H1 (cell line): ENCODE results near the gene LAPTM4A. TPM values are rescaled to one million over a fixed set of nuclear protein-coding genes. Genes with fewer than 3 reads are reported as not detected.

Experiments used
- CTCF ChIA-PET: fragments of 300-600 bp; sonication (Branson Sonifier 250); formaldehyde crosslinking; loops from one replicate; lab custom pipeline; 2021; ENCODE audit not compliant: partially characterized antibody; lab: Charles Lee
- POLR2A ChIA-PET: fragments of 300-600 bp; sonication (Branson Sonifier 250); formaldehyde crosslinking; loops from one replicate; lab custom pipeline; 2021; ENCODE audit warnings: inconsistent platforms; ENCODE audit not compliant: partially characterized antibody; lab: Charles Lee
- DNase-seq, 2 experiments: peaks; one replicate each; pipeline versions ENCODE4 v3.0.0 to v3.0.0-alpha.2; 2010 to 2022; ENCODE audit warnings: low spot score in 2 of 2, low read depth in 1 of 2, mixed read lengths in 1 of 2
- FAIRE-seq: peaks from 2 replicates; lab custom pipeline; 2011; peaks lifted over from hg19 to GRCh38; lab: Jason Lieb, UNC
- H2AFZ ChIP-seq: 2 replicates; pipeline ENCODE4 v1.8.1; 2012; ENCODE audit warnings: low read length, inconsistent platforms
- H2AK5ac ChIP-seq: 2 replicates; pipeline ENCODE4 v1.6.1; 2013; ENCODE audit warnings: low read depth, low read length
- H2BK120ac ChIP-seq: replicated peaks from 2 replicates; pipeline ENCODE3; 2013; ENCODE audit warnings: low read depth, low read length, inconsistent platforms
- H2BK12ac ChIP-seq: 2 replicates; pipeline ENCODE4 v1.6.1; 2013; ENCODE audit warnings: low read depth, low read length
- H2BK15ac ChIP-seq: 2 replicates; pipeline ENCODE4 v1.6.1; 2013; ENCODE audit warnings: low read length
- H2BK20ac ChIP-seq: 2 replicates; pipeline ENCODE4 v1.6.1; 2013; ENCODE audit warnings: low read length
- H2BK5ac ChIP-seq: 2 replicates; pipeline ENCODE4 v1.6.1; 2013; ENCODE audit warnings: low read depth, low read length
- H3K14ac ChIP-seq: 2 replicates; pipeline ENCODE4 v1.6.1; 2013; ENCODE audit warnings: inconsistent platforms; ENCODE audit not compliant: insufficient read length
- H3K18ac ChIP-seq: 2 replicates; pipeline ENCODE4 v1.6.1; 2013; ENCODE audit warnings: low read length; ENCODE audit errors: extremely low read depth
- H3K23ac ChIP-seq: 2 replicates; pipeline ENCODE4 v1.6.1; 2013; ENCODE audit warnings: inconsistent platforms; ENCODE audit not compliant: insufficient read length
- H3K23me2 ChIP-seq: 2 replicates; pipeline ENCODE4 v1.6.1; 2013; ENCODE audit warnings: low read depth, low read length
- H3K27ac ChIP-seq: 2 replicates; pipeline ENCODE4 v1.6.1; 2011; ENCODE audit warnings: low read depth, low read length, inconsistent platforms
- H3K27me3 ChIP-seq, 4 experiments: replicated peaks in 1 of 4; 1 replicate in 1 of 4; 2 replicates in 3 of 4; pipeline versions ENCODE4 v1.6.1 to v1.8.1; 2011 to 2013; ENCODE audit warnings: low read length in 3 of 4, mild to moderate bottlenecking in 3 of 4, inconsistent platforms in 2 of 4, mixed read lengths in 2 of 4, moderate library complexity in 1 of 4; ENCODE audit not compliant: control insufficient read depth in 3 of 4, insufficient read depth in 3 of 4; ENCODE audit errors: extremely low read depth in 1 of 4
- H3K36me3 ChIP-seq, 4 experiments: 2 replicates each; pipeline versions ENCODE4 v1.6.1 to v1.8.1; 2011 to 2013; ENCODE audit warnings: mild to moderate bottlenecking in 4 of 4, low read length in 3 of 4, moderate library complexity in 2 of 4, control low read depth in 1 of 4, inconsistent platforms in 1 of 4; ENCODE audit not compliant: insufficient read depth in 4 of 4, control insufficient read depth in 2 of 4
- H3K4ac ChIP-seq: replicated peaks from 2 replicates; pipeline ENCODE3; 2013; ENCODE audit warnings: low read length, low read depth, mixed read lengths, inconsistent platforms; ENCODE audit not compliant: insufficient read length
- H3K4me1 ChIP-seq, 4 experiments: replicated peaks in 1 of 4; 1 replicate in 1 of 4; 2 replicates in 3 of 4; pipeline versions ENCODE4 v1.6.1 to v1.8.1; 2011 to 2013; ENCODE audit warnings: low read length in 3 of 4, inconsistent platforms in 2 of 4, mixed read lengths in 1 of 4; ENCODE audit not compliant: insufficient read depth in 4 of 4, control insufficient read depth in 3 of 4
- H3K4me2 ChIP-seq, 2 experiments: 2 replicates each; pipeline versions ENCODE4 v1.6.1 to v1.8.1; 2011 to 2013; ENCODE audit warnings: low read depth in 2 of 2, low read length in 2 of 2, control low read depth in 1 of 2, inconsistent platforms in 1 of 2, mild to moderate bottlenecking in 1 of 2; ENCODE audit not compliant: insufficient read depth in 1 of 2
- H3K4me3 ChIP-seq, 4 experiments: fragments of 200-600, 300-600 bp in 1 of 4; sonication (generic), shearing (Covaris generic), sonication (Bioruptor Twin) in 1 of 4; 2 replicates each; pipeline versions ENCODE4 v1.5.1 to v1.8.1; 2011 to 2016; ENCODE audit warnings: low read length in 4 of 4, low read depth in 3 of 4, control low read depth in 2 of 4, inconsistent platforms in 2 of 4, mild to moderate bottlenecking in 2 of 4, mixed read lengths in 1 of 4, moderate library complexity in 1 of 4; ENCODE audit not compliant: insufficient read depth in 2 of 4; ENCODE audit errors: extremely low read depth in 1 of 4
- H3K56ac ChIP-seq: replicated peaks from 2 replicates; pipeline ENCODE3; 2013; ENCODE audit warnings: low read depth, mild to moderate bottlenecking, mixed read lengths, low read length, inconsistent platforms; ENCODE audit not compliant: insufficient read length
- H3K79me1 ChIP-seq: 2 replicates; pipeline ENCODE4 v1.6.1; 2013; ENCODE audit warnings: low read depth, low read length, control low read depth
- H3K79me2 ChIP-seq, 2 experiments: 2 replicates each; pipeline versions ENCODE4 v1.6.1 to v1.8.1; 2012 to 2013; ENCODE audit warnings: low read length in 2 of 2, mild to moderate bottlenecking in 2 of 2, inconsistent platforms in 1 of 2; ENCODE audit not compliant: insufficient read depth in 2 of 2, control insufficient read depth in 1 of 2
- H3K9ac ChIP-seq, 4 experiments: replicated peaks in 1 of 4; 1 replicate in 1 of 4; 2 replicates in 3 of 4; pipeline versions ENCODE4 v1.6.1 to v1.8.1; 2011 to 2013; ENCODE audit warnings: low read depth in 3 of 4, low read length in 3 of 4, control low read depth in 2 of 4, mild to moderate bottlenecking in 2 of 4, moderate library complexity in 2 of 4, inconsistent platforms in 1 of 4; ENCODE audit errors: extremely low read depth in 1 of 4
- H3K9me3 ChIP-seq, 2 experiments: 2 replicates each; pipeline versions ENCODE4 v1.6.1 to v1.8.1; 2012 to 2013; ENCODE audit warnings: mild to moderate bottlenecking in 2 of 2, moderate library complexity in 2 of 2, control low read depth in 1 of 2, inconsistent platforms in 1 of 2, low read depth in 1 of 2, low read length in 1 of 2, mixed read lengths in 1 of 2; ENCODE audit not compliant: insufficient read depth in 2 of 2
- H4K20me1 ChIP-seq, 2 experiments: replicated peaks in 1 of 2; 2 replicates each; pipeline versions ENCODE3 to v1.8.1; 2011 to 2013; ENCODE audit warnings: inconsistent platforms in 2 of 2, low read length in 2 of 2, mild to moderate bottlenecking in 1 of 2; ENCODE audit not compliant: insufficient read depth in 2 of 2, control insufficient read depth in 1 of 2
- H4K5ac ChIP-seq: 2 replicates; pipeline ENCODE4 v1.6.1; 2013; ENCODE audit warnings: low read length, low read depth, mixed read lengths, inconsistent platforms; ENCODE audit not compliant: insufficient read length
- H4K8ac ChIP-seq: 2 replicates; pipeline ENCODE4 v1.8.0; 2013; ENCODE audit warnings: mild to moderate bottlenecking, moderate library complexity, low read length, inconsistent platforms; ENCODE audit not compliant: insufficient read depth; ENCODE audit errors: extremely low read depth
- H4K91ac ChIP-seq: replicated peaks from 2 replicates; pipeline ENCODE3; 2013; ENCODE audit warnings: low read length, mixed read lengths, inconsistent platforms; ENCODE audit not compliant: insufficient read length
- CHD2 ChIP-seq: IDR thresholded peaks from 2 replicates; pipeline ENCODE4 v1.6.1; 2012; ENCODE audit warnings: low read length, improper control_type of control experiment
- EP300 ChIP-seq, 2 experiments: IDR thresholded peaks; 1 replicate in 1 of 2; 2 replicates in 1 of 2; pipeline ENCODE4 v1.6.1; 2011 to 2012; ENCODE audit warnings: low read depth in 2 of 2, low read length in 2 of 2, mild to moderate bottlenecking in 2 of 2, borderline replicate concordance in 1 of 2, inconsistent platforms in 1 of 2, moderate library complexity in 1 of 2
- MAX ChIP-seq: IDR thresholded peaks from 2 replicates; pipeline ENCODE4 v1.6.1; 2012; ENCODE audit warnings: inconsistent platforms
- POU5F1 ChIP-seq: IDR thresholded peaks from 2 replicates; pipeline ENCODE4 v1.6.1; 2011; ENCODE audit warnings: low read depth, mild to moderate bottlenecking, low read length, moderate library complexity
- RAD21 ChIP-seq, 2 experiments: IDR thresholded peaks in 1 of 2; conservative IDR thresholded peaks in 1 of 2; 2 replicates each; pipeline ENCODE4 v1.6.1; 2011; ENCODE audit warnings: low read depth in 2 of 2, low read length in 2 of 2, improper control_type of control experiment in 1 of 2, inconsistent platforms in 1 of 2, mild to moderate bottlenecking in 1 of 2, moderate library complexity in 1 of 2
- RBBP5 ChIP-seq: IDR thresholded peaks from 2 replicates; pipeline ENCODE4 v1.7.1; 2012; ENCODE audit warnings: low read depth, mild to moderate bottlenecking, inconsistent platforms, low read length, moderate library complexity, borderline replicate concordance
- ZNF274 ChIP-seq: IDR thresholded peaks from 2 replicates; pipeline ENCODE4 v1.7.0; 2012; ENCODE audit warnings: low read length, borderline replicate concordance; ENCODE audit errors: extremely low read depth
- WGBS, 2 experiments: shearing (Covaris generic) in 1 of 2; methylation state at CpG; one replicate each; pipeline versions ENCODE4 v1.1.6 to v1.1.7; 2013 to 2015; ENCODE audit warnings: low lambda C conversion rate in 2 of 2, mixed read lengths in 2 of 2, inconsistent platforms in 1 of 2, low coverage in 1 of 2, missing lambda C conversion rate in 1 of 2; ENCODE audit not compliant: insufficient replicate concordance in 2 of 2, insufficient coverage in 1 of 2, insufficient read length in 1 of 2; ENCODE audit errors: extremely low coverage in 1 of 2, missing lambda C conversion rate in 1 of 2; 5-methylcytosine and 5-hydroxymethylcytosine counted together
- polyA plus RNA-seq, 7 experiments: library from polyadenylated mRNA; depleted of rRNA in 3 of 7; stranded (reverse) in 5 of 7; unstranded in 2 of 7; fragments of >200 nt in 5 of 7; fragments of 200-250 nt in 2 of 7; gene quantifications; 1 replicate in 5 of 7; 2 replicates in 1 of 7; 4 replicates in 1 of 7; pipeline versions ENCODE4 v1.2.1 to v1.2.3, GENCODE V29; 2011 to 2013; ENCODE audit warnings: missing spikeins in 2 of 7, mixed read lengths in 2 of 7
- total RNA-seq: library from RNA; stranded (reverse); fragmentation: NEBNext Ultra II Directional; extraction: Animal tissue kit (Norgen Biotek cat#: 25700); gene quantifications from 2 replicates; pipeline ENCODE4 v1.2.1, GENCODE V29; 2021

The LAPTM4A gene
- total and polyA plus RNA-seq, 2 of the 8 experiments (the other 6 are each of a cell fraction or from before 2014, with no cell fraction given): 193 to 419 TPM

- Histone ChIP-seq H4K8ac (no peak overlapping the region), H2BK15ac (no peak overlapping the region), H3K56ac (no peak overlapping the region), H3K4me3 (no peak overlapping the region), H3K14ac (no peak overlapping the region), H3K23ac (no peak overlapping the region), H3K79me2 (no peaks in the 10 kb centered on the region), H3K36me3 (no peaks in the 10 kb centered on the region), H3K18ac (no peak overlapping the region), H2AFZ (no peak overlapping the region), H4K91ac (no peak overlapping the region), H3K9me3 (no peaks in the 10 kb centered on the region), H2BK5ac (no peak overlapping the region), H3K4me1 (no peaks in the 10 kb centered on the region), H3K27ac (no peak overlapping the region), H2BK12ac (no peak overlapping the region), H3K4ac (no peak overlapping the region), H4K5ac (no peak overlapping the region), H2BK20ac (no peak overlapping the region), H3K23me2 (no peaks in the 10 kb centered on the region), H4K20me1 (no peaks in the 10 kb centered on the region), H3K4me2 (no peak overlapping the region), H3K27me3 (no peaks in the 10 kb centered on the region), H2AK5ac (no peak overlapping the region), H3K9ac (no peak overlapping the region), H2BK120ac (no peak overlapping the region), H3K79me1 (no peaks in the 10 kb centered on the region)
- 85% methylated on average over 5 of the region's 5 CpGs; no CpG with 5 or more reads in 1 of the 2 experiments for WGBS, 2 experiments
- ChIA-PET CTCF (interaction anchor here (0.5 to 3.6 kb wide), 5 partner anchors 9 to 323 kb away, joined by 3 to 19 read pairs (median 3); no protein-coding TSS in a partner anchor), POLR2A (interaction anchor here (1.3 to 2.5 kb wide), 2 partner anchors 10 to 12 kb away, joined by 4 to 12 read pairs; partner anchors contain the start of gene LAPTM4A)
- DNase-seq (no peak), FAIRE-seq (no peak)
- TF ChIP-seq ZNF274 (no peak), POU5F1 (no peak), RAD21 (IDR thresholded peaks at IDR 0.05 in 1 of 2, conservative IDR thresholded peaks at IDR 0.05 in 1 of 2; ENCODE audit: low read depth in 2 of 2, low read length in 2 of 2) (no peak), MAX (no peak), EP300 (IDR thresholded peaks at IDR 0.05; ENCODE audit: borderline replicate concordance in 1 of 2, low read depth in 2 of 2, low read length in 2 of 2) (no peak), CHD2 (no peak), RBBP5 (no peak)
Measured at GRCh38 chr2:20061940-20062339, 10.5 kb upstream of the LAPTM4A start.
